Coronary artery (tissue), 2 donors: Measurements from ENCODE around the gene RAPGEF6.

Source experiments
- DNase-seq: peaks from one replicate; pipeline ENCODE4 v3.0.0-alpha.2; 2017; ENCODE audit warnings: low spot score
- H3K27ac ChIP-seq, 2 donors: fragments of 200-600 bp; sonication (generic); one replicate each; pipeline ENCODE4 v1.5.1; 2016 to 2019
- H3K4me3 ChIP-seq: fragments of 200-600 bp; sonication (generic); 2 replicates; pipeline ENCODE4 v1.5.1; 2016; ENCODE audit warnings: mild to moderate bottlenecking, moderate library complexity
- TF ChIP-seq, protein P1 (sequence below): fragments of 200-600 bp; sonication (generic); IDR thresholded peaks from one replicate; pipeline ENCODE4 v1.5.1; 2019; ENCODE audit warnings: antibody characterized with exemption

The RAPGEF6 gene

GRCh38 chr5:131417240-131417869 is 217.7 kb downstream of the RAPGEF6 start:
- DNase-seq, result no peak
- TF ChIP-seq, protein P1, sequence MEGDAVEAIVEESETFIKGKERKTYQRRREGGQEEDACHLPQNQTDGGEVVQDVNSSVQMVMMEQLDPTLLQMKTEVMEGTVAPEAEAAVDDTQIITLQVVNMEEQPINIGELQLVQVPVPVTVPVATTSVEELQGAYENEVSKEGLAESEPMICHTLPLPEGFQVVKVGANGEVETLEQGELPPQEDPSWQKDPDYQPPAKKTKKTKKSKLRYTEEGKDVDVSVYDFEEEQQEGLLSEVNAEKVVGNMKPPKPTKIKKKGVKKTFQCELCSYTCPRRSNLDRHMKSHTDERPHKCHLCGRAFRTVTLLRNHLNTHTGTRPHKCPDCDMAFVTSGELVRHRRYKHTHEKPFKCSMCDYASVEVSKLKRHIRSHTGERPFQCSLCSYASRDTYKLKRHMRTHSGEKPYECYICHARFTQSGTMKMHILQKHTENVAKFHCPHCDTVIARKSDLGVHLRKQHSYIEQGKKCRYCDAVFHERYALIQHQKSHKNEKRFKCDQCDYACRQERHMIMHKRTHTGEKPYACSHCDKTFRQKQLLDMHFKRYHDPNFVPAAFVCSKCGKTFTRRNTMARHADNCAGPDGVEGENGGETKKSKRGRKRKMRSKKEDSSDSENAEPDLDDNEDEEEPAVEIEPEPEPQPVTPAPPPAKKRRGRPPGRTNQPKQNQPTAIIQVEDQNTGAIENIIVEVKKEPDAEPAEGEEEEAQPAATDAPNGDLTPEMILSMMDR, result peak; percentile 76
- no peak overlapping the region for H3K27ac ChIP-seq
- no peak overlapping the region for H3K4me3 ChIP-seq

GRCh38 chr5:131416729-131417128 is 218.3 kb downstream of the RAPGEF6 start:
- DNase-seq, result no peak
- H3K4me3 ChIP-seq, result no peak overlapping the region
- TF ChIP-seq, protein P1, result no peak
- H3K27ac ChIP-seq, result no peak overlapping the region

GRCh38 chr5:131413605-131414559 is 221.1 kb downstream of the RAPGEF6 start:
- Histone ChIP-seq H3K4me3 (no peak overlapping the region), H3K27ac (no peak overlapping the region)
- DNase-seq, result no peak
- TF ChIP-seq, protein P1, result no peak

- DNase-seq, result no peak
- Histone ChIP-seq H3K27ac (no peak overlapping the region), H3K4me3 (no peak overlapping the region)
- TF ChIP-seq, protein P1, result no peak
These were observed 227.9 kb downstream of the RAPGEF6 start for GRCh38 chr5:131406975-131407638.

GRCh38 chr5:131406076-131406475 is 229.0 kb downstream of the RAPGEF6 start:
- TF ChIP-seq, protein P1, result no peak
- no peak overlapping the region for H3K4me3 ChIP-seq
- no peak overlapping the region for H3K27ac ChIP-seq
- no peak for DNase-seq

- no peak for DNase-seq
- Histone ChIP-seq H3K27ac (no peak overlapping the region), H3K4me3 (no peak overlapping the region)
- TF ChIP-seq, protein P1, result no peak
These were observed 229.4 kb downstream of the RAPGEF6 start for GRCh38 chr5:131405674-131406073.
